ENCODE measurements around the gene CXCR6. TPM values are rescaled to one million over a fixed set of nuclear protein-coding genes. Genes with fewer than 3 reads are reported as not detected.
A peak's percentile ranks its signal among the peaks of the same experiment; 100 is the strongest.

CXCR6 gene
- total and polyA plus RNA-seq, 2 experiments from 2014 or later, result 0.06 TPM; not detected in 1

DNA sequence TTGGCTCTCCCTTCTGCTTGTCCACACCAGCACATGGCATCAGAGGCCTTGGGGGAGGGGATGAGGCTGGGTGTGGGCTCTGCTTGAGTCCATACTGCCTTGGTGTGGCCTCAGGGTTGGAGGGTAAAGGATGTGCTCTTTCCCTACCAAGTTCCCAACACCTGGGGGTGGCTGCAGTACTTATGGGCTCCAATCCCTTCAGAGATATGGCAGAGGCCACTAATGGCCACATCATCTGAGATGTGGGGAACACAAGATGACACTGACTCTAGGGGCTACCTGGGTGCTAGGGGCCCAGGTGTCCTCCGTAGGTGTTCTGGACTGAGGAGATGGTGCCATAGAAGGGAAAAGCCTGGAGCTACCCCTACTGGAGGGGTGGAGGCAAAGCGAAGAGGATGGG lies 6.9 kb downstream of the CXCR6 start:
- no peak overlapping the region for H3K27ac ChIP-seq
- peaks cover 40% of the 10 kb centered on the region for H3K36me3 ChIP-seq
- TF ChIP-seq, protein P1, sequence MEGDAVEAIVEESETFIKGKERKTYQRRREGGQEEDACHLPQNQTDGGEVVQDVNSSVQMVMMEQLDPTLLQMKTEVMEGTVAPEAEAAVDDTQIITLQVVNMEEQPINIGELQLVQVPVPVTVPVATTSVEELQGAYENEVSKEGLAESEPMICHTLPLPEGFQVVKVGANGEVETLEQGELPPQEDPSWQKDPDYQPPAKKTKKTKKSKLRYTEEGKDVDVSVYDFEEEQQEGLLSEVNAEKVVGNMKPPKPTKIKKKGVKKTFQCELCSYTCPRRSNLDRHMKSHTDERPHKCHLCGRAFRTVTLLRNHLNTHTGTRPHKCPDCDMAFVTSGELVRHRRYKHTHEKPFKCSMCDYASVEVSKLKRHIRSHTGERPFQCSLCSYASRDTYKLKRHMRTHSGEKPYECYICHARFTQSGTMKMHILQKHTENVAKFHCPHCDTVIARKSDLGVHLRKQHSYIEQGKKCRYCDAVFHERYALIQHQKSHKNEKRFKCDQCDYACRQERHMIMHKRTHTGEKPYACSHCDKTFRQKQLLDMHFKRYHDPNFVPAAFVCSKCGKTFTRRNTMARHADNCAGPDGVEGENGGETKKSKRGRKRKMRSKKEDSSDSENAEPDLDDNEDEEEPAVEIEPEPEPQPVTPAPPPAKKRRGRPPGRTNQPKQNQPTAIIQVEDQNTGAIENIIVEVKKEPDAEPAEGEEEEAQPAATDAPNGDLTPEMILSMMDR (IDR thresholded peaks at IDR 0.05; ENCODE audit: low read depth, low read length), result no peak
- H3K4me3 ChIP-seq, result no peak overlapping the region
- no peaks in the 10 kb centered on the region for H3K4me1 ChIP-seq (ENCODE audit: low read depth)
- H3K27me3 ChIP-seq, result no peaks in the 10 kb centered on the region
- no peak for DNase-seq (ENCODE audit: low read depth in 1 of 2, low spot score in 1 of 2)
- H3K9me3 ChIP-seq (ENCODE audit: low read depth), result no peaks in the 10 kb centered on the region

DNA sequence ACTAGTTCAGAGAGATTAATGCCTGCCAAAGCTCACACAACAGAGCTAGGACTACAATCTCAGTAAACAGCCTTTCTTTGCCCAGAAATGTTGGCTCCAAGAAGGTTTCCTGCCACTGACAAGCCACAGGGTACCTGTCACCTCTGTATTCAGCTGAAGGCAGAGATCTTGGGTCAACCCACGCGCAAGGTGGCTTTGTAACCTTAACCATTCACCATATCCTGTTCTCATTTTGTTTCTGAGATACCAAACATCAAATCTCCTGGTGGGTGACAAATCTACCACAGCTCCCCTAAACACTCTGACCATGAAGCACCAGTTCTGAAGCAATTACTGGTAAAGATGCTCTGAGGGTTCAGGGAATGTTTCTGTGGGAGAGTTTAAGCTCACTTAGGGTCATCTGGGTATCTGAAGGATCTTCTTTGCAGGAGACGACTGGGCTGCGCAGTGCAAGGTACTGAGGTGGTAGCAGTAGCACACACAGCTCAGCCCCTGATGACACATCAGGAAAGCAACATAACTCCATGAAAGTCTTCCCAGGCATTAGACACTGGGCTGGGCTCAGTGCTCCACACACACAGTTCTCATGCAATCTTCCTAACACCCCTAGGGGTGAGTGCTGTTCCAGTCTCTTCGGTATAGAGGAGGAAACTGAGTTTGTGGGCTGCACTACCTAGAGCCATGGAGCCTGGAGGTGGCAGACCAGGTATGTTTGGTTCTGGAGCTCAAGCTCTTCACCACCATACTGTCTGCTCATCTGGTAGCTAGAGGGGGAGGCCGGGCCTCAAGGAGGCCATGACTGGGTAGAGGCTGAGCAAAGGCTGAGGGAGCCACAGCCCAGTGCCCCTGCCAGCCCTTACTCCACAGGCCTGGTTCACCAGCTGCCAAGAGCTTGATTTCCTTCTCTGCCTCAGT lies 7.7 kb downstream of the CXCR6 start:
- no peak for DNase-seq (ENCODE audit: low read depth in 1 of 2, low spot score in 1 of 2)
- Histone ChIP-seq H3K9me3 (ENCODE audit: low read depth) (no peaks in the 10 kb centered on the region), H3K36me3 (peaks cover 43% of the 10 kb centered on the region), H3K27ac (no peak overlapping the region), H3K27me3 (no peaks in the 10 kb centered on the region), H3K4me1 (ENCODE audit: low read depth) (peaks cover 3% of the 10 kb centered on the region), H3K4me3 (no peak overlapping the region)
- TF ChIP-seq, protein P1 (IDR thresholded peaks at IDR 0.05; ENCODE audit: low read depth, low read length), result no peak

DNA sequence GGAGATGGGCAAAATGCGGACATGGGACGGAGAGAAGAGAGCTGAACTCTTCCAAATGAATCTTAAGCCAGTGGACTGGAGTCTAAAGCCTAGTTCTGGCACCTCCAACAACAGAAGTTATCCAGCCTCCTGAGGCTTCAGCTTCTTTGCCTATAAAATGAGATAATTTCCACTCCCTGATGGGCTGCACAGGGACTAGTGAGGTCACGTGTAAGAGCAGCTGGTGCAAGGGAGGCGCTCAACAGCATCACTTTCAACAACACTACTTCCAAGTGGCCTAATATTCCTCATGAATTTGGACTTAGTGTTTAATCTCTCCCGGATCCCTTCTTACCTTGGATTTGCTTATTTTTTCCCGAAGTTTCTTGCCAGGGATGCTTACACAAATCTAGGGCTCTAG lies 8.7 kb downstream of the CXCR6 start:
- Histone ChIP-seq H3K27me3 (no peaks in the 10 kb centered on the region), H3K36me3 (peaks cover 47% of the 10 kb centered on the region), H3K27ac (no peak overlapping the region), H3K9me3 (ENCODE audit: low read depth) (no peaks in the 10 kb centered on the region), H3K4me3 (no peak overlapping the region), H3K4me1 (ENCODE audit: low read depth) (peaks cover 3% of the 10 kb centered on the region)
- TF ChIP-seq, protein P1 (IDR thresholded peaks at IDR 0.05; ENCODE audit: low read depth, low read length), result no peak
- DNase-seq (ENCODE audit: low read depth in 1 of 2, low spot score in 1 of 2), result no peak

DNA sequence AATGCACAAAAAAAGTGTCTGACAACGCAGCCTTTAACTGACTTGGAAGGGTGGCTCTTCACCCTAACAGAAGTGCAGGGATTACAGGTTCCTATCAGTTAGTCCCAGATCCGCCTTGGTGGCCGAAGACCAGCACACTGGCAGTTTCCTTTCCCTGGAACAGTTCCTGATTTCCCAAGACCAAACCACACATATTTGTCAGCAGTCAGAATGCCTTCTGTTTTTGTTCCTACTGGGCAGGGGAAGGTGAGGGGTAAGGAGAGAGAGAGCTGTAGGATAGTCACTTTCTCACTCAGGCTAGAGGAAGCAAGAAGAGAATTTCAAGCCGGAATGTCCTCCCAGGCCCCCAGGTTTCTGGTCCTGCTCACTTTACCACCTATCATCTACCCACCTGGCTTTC lies 9.2 kb downstream of the CXCR6 start:
- no peaks in the 10 kb centered on the region for H3K9me3 ChIP-seq (ENCODE audit: low read depth)
- H3K4me3 ChIP-seq, result no peak overlapping the region
- peak in 1 of 2 donors; percentile 54 for DNase-seq (ENCODE audit: low read depth in 1 of 2, low spot score in 1 of 2)
- H3K4me1 ChIP-seq (ENCODE audit: low read depth), result peaks cover 3% of the 10 kb centered on the region
- no peaks in the 10 kb centered on the region for H3K27me3 ChIP-seq
- TF ChIP-seq, protein P1 (IDR thresholded peaks at IDR 0.05; ENCODE audit: low read depth, low read length), result no peak
- H3K27ac ChIP-seq, result no peak overlapping the region
- H3K36me3 ChIP-seq, result peaks cover 50% of the 10 kb centered on the region

DNA sequence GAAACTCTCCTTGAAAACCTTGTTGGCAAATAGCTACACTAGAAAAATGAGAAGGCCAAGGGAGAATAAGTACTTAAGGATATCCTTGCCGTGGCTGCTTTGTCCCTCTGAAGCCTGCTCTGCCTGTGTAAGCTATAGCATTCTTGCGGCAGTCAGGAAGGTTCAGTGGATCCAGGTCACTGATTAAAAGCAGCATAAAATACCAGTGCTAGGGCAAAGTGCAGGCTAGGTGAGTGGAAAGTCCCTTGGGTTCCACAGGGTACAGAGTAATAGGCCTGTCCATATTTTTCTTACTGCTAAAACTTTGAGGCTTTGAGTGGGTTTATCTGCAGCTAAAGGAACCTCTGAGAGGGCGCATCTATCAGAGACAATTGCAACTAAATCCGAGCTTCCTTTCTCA lies 10.3 kb downstream of the CXCR6 start:
- TF ChIP-seq, protein P1 (IDR thresholded peaks at IDR 0.05; ENCODE audit: low read depth, low read length), result no peak
- no peaks in the 10 kb centered on the region for H3K27me3 ChIP-seq
- H3K4me3 ChIP-seq, result no peak overlapping the region
- no peaks in the 10 kb centered on the region for H3K9me3 ChIP-seq (ENCODE audit: low read depth)
- H3K4me1 ChIP-seq (ENCODE audit: low read depth), result peaks cover 3% of the 10 kb centered on the region
- no peak overlapping the region for H3K27ac ChIP-seq
- DNase-seq (ENCODE audit: low read depth in 1 of 2, low spot score in 1 of 2), result no peak
- peaks cover 60% of the 10 kb centered on the region for H3K36me3 ChIP-seq
